Spleen (tissue), 13 donors: ENCODE results near the gene GRIN2B. TPM values are rescaled to one million over a fixed set of nuclear protein-coding genes. Genes with fewer than 3 reads are reported as not detected.
A peak's percentile ranks its signal among the peaks of the same experiment; 100 is the strongest.

ENCODE experiments used
- DNase-seq: peaks from one replicate; pipeline ENCODE4 v3.0.0-alpha.2; 2020
- H3K27ac ChIP-seq, 8 donors: fragments of 200-600 bp; sonication (generic) in 7 of 8; 1 replicate in 4 of 8; 2 replicates in 4 of 8; pipeline versions ENCODE4 v1.5.0 to v1.8.0; 2016 to 2021; ENCODE audit warnings: inconsistent platforms in 4 of 8, mild to moderate bottlenecking in 4 of 8, moderate library complexity in 1 of 8
- H3K27me3 ChIP-seq, 7 donors: fragments of 200-600 bp; sonication (generic) in 6 of 7; replicated peaks in 1 of 7; 1 replicate in 4 of 7; 2 replicates in 3 of 7; pipeline versions ENCODE4 v1.5.0 to v1.8.0; 2016 to 2021; ENCODE audit warnings: inconsistent platforms in 3 of 7, mild to moderate bottlenecking in 1 of 7
- H3K36me3 ChIP-seq, 6 donors: fragments of 200-600 bp; sonication (generic) in 5 of 6; 1 replicate in 4 of 6; 2 replicates in 2 of 6; pipeline versions ENCODE4 v1.5.0 to v1.8.0; 2016 to 2021; ENCODE audit warnings: inconsistent platforms in 2 of 6
- H3K4me1 ChIP-seq, 6 donors: fragments of 200-600 bp; sonication (generic) in 5 of 6; 1 replicate in 3 of 6; 2 replicates in 3 of 6; pipeline versions ENCODE4 v1.5.0 to v1.8.0; 2016 to 2021; ENCODE audit warnings: inconsistent platforms in 3 of 6
- H3K4me3 ChIP-seq, 8 donors: fragments of 200-600 bp; sonication (generic) in 7 of 8; 1 replicate in 4 of 8; 2 replicates in 4 of 8; pipeline versions ENCODE4 v1.5.0 to v1.8.0; 2016 to 2021; ENCODE audit warnings: inconsistent platforms in 4 of 8, mild to moderate bottlenecking in 4 of 8, moderate library complexity in 2 of 8
- H3K9me3 ChIP-seq, 8 donors: fragments of 200-600 bp; sonication (generic) in 7 of 8; 1 replicate in 4 of 8; 2 replicates in 4 of 8; pipeline versions ENCODE4 v1.5.0 to v1.8.0; 2016 to 2021; ENCODE audit warnings: inconsistent platforms in 4 of 8
- POLR2A ChIP-seq, 3 donors: fragments of 450-650 bp; IDR thresholded peaks; one replicate each; pipeline ENCODE4 v1.5.1; 2017; ENCODE audit warnings: antibody characterized with exemption in 3 of 3, mild to moderate bottlenecking in 1 of 3
- POLR2AphosphoS5 ChIP-seq, 3 donors: sonication (generic); formaldehyde crosslinking; IDR thresholded peaks; one replicate each; pipeline ENCODE4 v1.5.1; 2017; ENCODE audit warnings: antibody characterized with exemption in 3 of 3
- WGBS, 5 donors: extraction: QIAGEN DNeasy Blood & Tissue Kit in 3 of 5; methylation state at CpG; one replicate each; pipeline versions ENCODE4 v1.1.5 to v1.1.7; 2013 to 2018; 5-methylcytosine and 5-hydroxymethylcytosine counted together
- intact Hi-C: fragments of 100-400 bp; cut with DNase I; formaldehyde crosslinking; loops from one replicate; pipeline ENCODE4 v1.15.0; 2023; ENCODE audit warnings: low total_unique reads
- long read RNA-seq, 2 donors: transcript quantifications; one replicate each; lab custom pipeline, GENCODE V29; 2026
- polyA plus RNA-seq, 3 donors: library from polyadenylated mRNA; stranded (reverse); fragments of 200-250 nt; gene quantifications; one replicate each; pipeline ENCODE4 v1.2.1, GENCODE V29; 2013
- total RNA-seq, 7 donors: library from RNA; depleted of rRNA in 3 of 7; stranded (reverse); fragments of >200 nt in 3 of 7; fragmentation: NEBNext Ultra II Directional in 4 of 7; extraction: Animal tissue kit (Norgen Biotek cat#: 25700) in 4 of 7; gene quantifications; one replicate each; pipeline versions ENCODE4 v1.1.0 to v1.2.1, GENCODE V29; 2016 to 2021
- TF ChIP-seq, protein P1 (sequence below), 11 experiments: fragments of 200-600 bp in 7 of 11; fragments of 450-650 bp in 4 of 11; sonication (generic) in 4 of 11; IDR thresholded peaks in 8 of 11; conservative IDR thresholded peaks in 3 of 11; 1 replicate in 7 of 11; 2 replicates in 4 of 11; pipeline versions ENCODE4 v1.4.0 to v1.8.0; 2016 to 2021; ENCODE audit warnings: antibody characterized with exemption in 11 of 11, inconsistent platforms in 4 of 11, mild to moderate bottlenecking in 1 of 11
- donor health status: healthy with polysubstance abuse.
- donor health status: DM: no; HTN: no; CAD: no; lungs with moderate emphysema.
- donor health status: DM: no; HTN: no; CAD: no.
- donor health status: Bipolar disorder and iron deficiency.
- donor health status: healthy.
- donor health status: DM: no; HTN: no; CAD: no.
- donor health status: DM: yes; HTN: yes; CAD: no.

Gene GRIN2B
- total RNA-seq (1 to 10 TPM in 1 of 7 donors, under 1 TPM in 5, not detected in 1; 0.05 to 1.1 (median 0.33) TPM), polyA plus RNA-seq (under 1 TPM; under 0.01 to 0.06 (median 0.04) TPM)
- long read RNA-seq, donor 1 = 0 reads
- long read RNA-seq, donor 2 = 0 reads

DNA sequence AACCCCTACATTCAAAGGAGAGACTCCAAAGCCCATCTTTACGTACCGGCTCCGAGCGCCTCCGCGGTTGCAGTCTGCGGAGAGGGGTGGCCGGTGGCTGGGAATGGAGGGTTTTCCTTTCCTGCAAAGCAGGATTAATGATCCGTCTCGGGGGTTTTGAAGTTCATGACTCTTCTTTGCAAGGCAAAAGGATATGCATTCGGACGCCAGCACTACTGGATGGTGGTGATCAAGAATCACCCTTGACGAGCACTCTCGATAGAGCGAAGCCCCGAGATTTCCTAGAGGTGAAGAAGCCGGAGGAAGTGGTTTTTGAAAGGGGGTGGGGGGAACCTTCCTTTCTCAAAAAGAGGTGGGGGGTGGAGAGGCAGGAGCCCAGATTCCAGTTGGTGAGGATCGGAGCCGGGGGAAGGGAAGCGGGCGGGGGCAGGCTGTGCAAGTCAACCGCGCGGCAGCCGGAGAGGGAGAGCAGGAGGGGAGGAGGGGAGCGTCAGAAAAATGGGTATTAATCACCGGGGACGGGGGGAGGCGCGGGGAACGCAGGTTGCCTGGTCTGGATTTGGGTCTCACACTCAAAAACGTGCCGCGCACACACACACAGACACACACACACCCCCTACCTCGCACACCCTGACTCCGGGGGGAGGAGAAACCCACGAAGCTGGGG is at the start of gene GRIN2B:
TSS of gene GRIN2B (minus strand) at position 307 of the 667 bp plus-strand sequence. CDS start 115,394 bp downstream, outside the sequence.
- H3K27me3 ChIP-seq = peaks cover 7 to 89% (median 70%) of the 10 kb centered on the region in 7 donors
- WGBS, 5 donors = 3 to 6% (median 4%) methylated on average over 34 to 37 of the region's 37 CpGs
- TF ChIP-seq, protein P1, sequence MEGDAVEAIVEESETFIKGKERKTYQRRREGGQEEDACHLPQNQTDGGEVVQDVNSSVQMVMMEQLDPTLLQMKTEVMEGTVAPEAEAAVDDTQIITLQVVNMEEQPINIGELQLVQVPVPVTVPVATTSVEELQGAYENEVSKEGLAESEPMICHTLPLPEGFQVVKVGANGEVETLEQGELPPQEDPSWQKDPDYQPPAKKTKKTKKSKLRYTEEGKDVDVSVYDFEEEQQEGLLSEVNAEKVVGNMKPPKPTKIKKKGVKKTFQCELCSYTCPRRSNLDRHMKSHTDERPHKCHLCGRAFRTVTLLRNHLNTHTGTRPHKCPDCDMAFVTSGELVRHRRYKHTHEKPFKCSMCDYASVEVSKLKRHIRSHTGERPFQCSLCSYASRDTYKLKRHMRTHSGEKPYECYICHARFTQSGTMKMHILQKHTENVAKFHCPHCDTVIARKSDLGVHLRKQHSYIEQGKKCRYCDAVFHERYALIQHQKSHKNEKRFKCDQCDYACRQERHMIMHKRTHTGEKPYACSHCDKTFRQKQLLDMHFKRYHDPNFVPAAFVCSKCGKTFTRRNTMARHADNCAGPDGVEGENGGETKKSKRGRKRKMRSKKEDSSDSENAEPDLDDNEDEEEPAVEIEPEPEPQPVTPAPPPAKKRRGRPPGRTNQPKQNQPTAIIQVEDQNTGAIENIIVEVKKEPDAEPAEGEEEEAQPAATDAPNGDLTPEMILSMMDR (IDR thresholded peaks at IDR 0.05 in 8 of 11, conservative IDR thresholded peaks at IDR 0.05 in 3 of 11) = no peak
- TF ChIP-seq POLR2AphosphoS5 (IDR thresholded peaks at IDR 0.05) = no peak
- no peak for TF ChIP-seq POLR2A (IDR thresholded peaks at IDR 0.05)
- peak within 1 kb of the TSS in 7 of 8 donors; percentile 9 to 61 (median 25) for H3K4me3 ChIP-seq
- no peaks in the 10 kb centered on the region for H3K36me3 ChIP-seq
- intact Hi-C loops = no loop called here
- H3K9me3 ChIP-seq = no peaks in the 10 kb centered on the region
- H3K4me1 ChIP-seq = peaks cover 5 to 24% (median 18%) of the 10 kb centered on the region in 6 donors
- no peak for DNase-seq
- no peak within 1 kb of the TSS for H3K27ac ChIP-seq

DNA sequence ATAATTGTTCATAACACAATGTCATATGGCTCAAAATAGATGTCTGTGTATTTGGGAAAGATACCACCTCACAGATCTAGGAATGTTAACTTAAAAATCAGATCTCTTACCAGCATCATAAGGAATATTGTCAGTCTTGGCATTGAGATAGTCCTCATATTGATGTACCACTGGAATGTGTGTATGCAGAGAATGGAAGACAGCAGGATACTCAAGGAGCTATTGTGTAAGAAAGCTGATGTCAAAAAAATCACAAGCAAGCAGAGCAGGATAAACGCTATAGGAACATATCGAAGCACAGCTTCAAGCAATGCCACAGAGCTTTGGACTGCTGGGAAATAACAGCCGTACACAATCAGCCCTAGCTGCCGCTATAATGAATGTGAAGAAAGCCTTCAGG is 45.1 kb upstream of the GRIN2B start:
- intact Hi-C loops = no loop called here
- Histone ChIP-seq H3K27ac (no peak overlapping the region), H3K36me3 (no peaks in the 10 kb centered on the region), H3K4me1 (no peaks in the 10 kb centered on the region), H3K4me3 (no peak overlapping the region), H3K27me3 (peaks cover 0 to 8% (median 0%) of the 10 kb centered on the region in 7 donors), H3K9me3 (peaks cover 0 to under 1% (median 0%) of the 10 kb centered on the region in 8 donors)
- TF ChIP-seq POLR2A (IDR thresholded peaks at IDR 0.05) = no peak
- TF ChIP-seq, protein P1 (IDR thresholded peaks at IDR 0.05 in 8 of 11, conservative IDR thresholded peaks at IDR 0.05 in 3 of 11) = no peak
- TF ChIP-seq POLR2AphosphoS5 (IDR thresholded peaks at IDR 0.05) = no peak
- 91 to 96% (median 94%) methylated on average over 4 of the region's 4 CpGs for WGBS, 5 donors
- no peak for DNase-seq

DNA sequence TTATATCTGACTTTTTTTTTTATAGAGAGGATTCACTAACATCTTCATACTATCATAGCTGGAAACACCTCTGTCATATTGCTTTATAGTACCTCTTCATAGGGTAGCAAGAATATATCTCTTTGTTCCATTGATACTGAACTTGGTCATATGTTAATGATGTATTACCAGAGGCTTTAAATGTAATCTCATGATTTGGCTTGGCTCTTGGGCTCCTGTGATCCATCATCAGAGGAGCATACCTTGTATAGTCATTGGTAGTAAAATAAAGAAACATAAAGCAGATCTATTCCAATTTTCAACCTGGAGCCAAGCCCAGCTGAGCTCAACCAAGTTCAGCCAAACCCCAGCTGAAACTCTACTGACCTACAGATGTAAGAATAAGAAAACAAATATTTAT is 43.2 kb upstream of the GRIN2B start:
- peaks cover 0 to 8% (median 0%) of the 10 kb centered on the region in 7 donors for H3K27me3 ChIP-seq
- H3K4me3 ChIP-seq = no peak overlapping the region
- no peaks in the 10 kb centered on the region for H3K4me1 ChIP-seq
- TF ChIP-seq POLR2AphosphoS5 (IDR thresholded peaks at IDR 0.05) = no peak
- TF ChIP-seq, protein P1 (IDR thresholded peaks at IDR 0.05 in 8 of 11, conservative IDR thresholded peaks at IDR 0.05 in 3 of 11) = no peak
- no peak for TF ChIP-seq POLR2A (IDR thresholded peaks at IDR 0.05)
- DNase-seq = no peak
- H3K36me3 ChIP-seq = no peaks in the 10 kb centered on the region
- intact Hi-C loops = no loop called here
- H3K9me3 ChIP-seq = no peaks in the 10 kb centered on the region
- H3K27ac ChIP-seq = no peak overlapping the region

DNA sequence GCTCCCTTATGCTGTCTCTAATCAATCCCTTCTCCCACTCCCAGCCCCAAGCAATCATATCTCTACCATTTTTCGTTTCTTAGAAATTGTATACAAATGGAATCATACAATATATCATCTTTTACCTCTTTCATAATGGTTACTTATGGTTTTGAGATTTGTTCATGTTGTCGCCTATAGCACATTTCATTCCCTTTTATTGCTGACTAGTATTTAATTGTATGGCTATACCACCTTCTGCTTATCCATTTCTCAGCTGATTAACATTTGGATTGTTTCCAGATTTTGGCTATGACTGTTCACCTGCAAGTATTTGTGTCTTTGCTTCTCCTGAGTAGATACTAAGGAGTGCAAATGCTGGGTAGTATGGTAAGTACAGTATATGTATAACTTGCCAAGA is 36.7 kb upstream of the GRIN2B start:
- 60 to 79% (median 74%) methylated on average over 2 of the region's 2 CpGs for WGBS, 5 donors
- intact Hi-C loops = no loop called here

More for the DNA sequence above, 36.7 kb upstream of the GRIN2B start:
- no peaks in the 10 kb centered on the region for H3K36me3 ChIP-seq
- H3K4me3 ChIP-seq = no peak overlapping the region
- H3K27me3 ChIP-seq = no peaks in the 10 kb centered on the region
- TF ChIP-seq POLR2A (IDR thresholded peaks at IDR 0.05) = no peak
- H3K4me1 ChIP-seq = no peaks in the 10 kb centered on the region
- H3K9me3 ChIP-seq = peaks cover 0 to 10% (median 4%) of the 10 kb centered on the region in 8 donors
- no peak for DNase-seq
- H3K27ac ChIP-seq = no peak overlapping the region
